Stimulated activated CD8-positive, alpha-beta memory T cell treated with anti-CD3 and anti-CD28 coated beads, Interleukin-4, amount 100 ng/mL, for 1 hour (primary cell): Measurements from ENCODE around the gene ZBTB24.
A peak's percentile ranks its signal among the peaks of the same experiment; 100 is the strongest.
"Not testable (repeated sequence)": the region's sequence is repeated elsewhere in the genome, so short reads cannot be mapped to it uniquely, and the experiment has no call there.

Experiments used
- DNase-seq, 2 donors: peaks; one replicate each; pipeline ENCODE4 v3.0.0-alpha.2; 2020; ENCODE audit warnings: low read depth in 2 of 2, low spot score in 1 of 2

ZBTB24 gene

DNA sequence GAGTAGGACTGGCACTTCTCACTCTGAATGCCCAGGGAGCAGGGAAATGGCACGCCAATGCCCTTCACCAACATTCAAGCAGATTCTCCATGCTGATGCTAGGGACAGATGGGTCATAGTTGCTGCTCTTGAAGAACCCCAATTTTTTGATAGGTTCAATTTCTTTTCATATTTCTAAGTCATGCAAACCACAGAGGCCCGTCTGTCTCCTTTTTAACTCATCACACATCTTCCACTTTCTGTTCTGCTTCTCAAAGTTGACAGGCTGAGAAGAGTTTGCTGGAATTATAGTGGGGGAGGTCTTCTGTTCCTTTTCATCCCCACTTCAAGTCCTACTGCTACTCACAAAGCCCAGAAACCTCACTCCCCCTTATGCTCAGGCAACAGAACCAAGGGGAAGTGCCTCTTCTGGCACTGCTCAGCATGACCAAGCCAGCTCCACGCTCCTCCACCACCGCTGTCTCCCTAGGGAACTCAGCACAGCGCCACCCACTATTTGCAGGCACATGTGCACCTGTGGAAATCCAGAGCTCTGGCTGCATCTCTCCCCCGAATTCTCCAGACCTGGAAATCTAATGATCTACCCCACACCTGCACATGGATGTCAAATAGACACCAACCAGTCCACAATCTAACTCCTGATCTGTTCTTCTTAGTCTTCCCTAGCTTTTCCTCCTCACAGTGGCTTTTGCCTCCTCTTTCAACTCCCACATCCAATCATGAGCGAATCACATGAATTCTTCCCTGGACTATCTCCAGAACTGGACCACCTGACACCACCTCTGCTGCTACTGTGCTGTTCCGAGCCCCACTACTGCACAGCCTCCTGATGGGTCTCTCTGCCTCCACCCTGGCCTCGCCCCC, 10.7 kb downstream of the ZBTB24 start:
- DNase-seq = no peak

DNA sequence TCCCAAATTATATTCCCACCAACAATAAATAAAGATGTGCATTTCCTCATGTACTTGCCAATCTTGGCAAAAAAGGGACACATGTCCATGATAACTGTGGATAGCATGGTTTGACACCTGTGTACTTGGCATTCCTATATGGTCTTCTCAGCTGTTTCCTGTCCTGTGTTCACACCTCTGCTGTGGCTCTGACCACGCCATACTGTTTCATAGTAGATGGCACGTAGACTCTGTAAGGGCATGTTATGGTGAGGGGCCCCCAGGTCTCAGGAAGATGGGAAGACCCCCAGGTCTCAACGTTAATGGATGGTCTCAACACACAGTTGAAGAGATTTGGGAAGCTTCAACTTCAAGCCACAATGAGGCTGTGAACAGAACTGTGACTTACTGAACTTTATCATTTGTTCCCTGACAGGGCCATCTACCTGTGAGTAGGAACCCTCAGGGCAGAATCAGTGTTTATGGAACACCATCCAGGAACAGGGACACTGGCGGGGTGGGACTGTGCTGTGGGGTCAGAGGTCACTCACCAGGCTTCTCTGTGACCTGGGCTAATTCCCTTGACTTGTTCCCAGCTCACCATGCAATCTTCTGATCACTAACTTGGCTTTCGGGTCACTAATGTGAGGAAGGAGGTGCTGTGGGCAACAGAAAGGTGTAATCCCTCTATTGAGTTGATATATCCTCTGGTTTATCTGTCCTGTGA, 11.8 kb downstream of the ZBTB24 start:
- no peak for DNase-seq

DNA sequence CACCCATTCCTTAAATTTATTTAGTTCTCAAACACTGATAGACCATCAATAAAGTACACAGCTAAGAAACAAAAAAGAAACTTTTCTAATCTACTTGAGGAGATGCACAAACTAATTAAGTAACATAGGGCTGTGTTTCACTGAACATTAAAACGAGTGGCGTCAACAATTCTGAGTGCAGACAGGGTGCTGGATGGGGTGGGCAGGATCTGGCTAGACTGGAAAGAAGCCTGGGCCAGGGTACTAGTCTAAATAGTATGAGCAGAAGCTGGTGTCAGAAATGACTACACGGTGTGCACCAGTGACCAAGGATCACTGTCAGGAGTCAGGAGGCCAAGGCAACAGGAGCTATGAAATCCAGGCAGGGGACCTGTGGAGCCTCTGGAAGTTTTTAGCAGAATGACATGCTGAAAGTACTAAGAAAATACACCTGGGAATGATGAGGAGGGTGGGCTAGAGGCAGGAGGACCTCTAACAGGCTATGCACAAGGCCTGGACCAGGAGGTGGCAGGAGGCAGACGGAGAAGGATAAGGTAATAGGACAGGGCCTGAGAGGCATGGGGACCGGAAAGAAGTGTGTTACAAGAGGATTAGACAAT, 13.3 kb downstream of the ZBTB24 start:
- DNase-seq = no peak

DNA sequence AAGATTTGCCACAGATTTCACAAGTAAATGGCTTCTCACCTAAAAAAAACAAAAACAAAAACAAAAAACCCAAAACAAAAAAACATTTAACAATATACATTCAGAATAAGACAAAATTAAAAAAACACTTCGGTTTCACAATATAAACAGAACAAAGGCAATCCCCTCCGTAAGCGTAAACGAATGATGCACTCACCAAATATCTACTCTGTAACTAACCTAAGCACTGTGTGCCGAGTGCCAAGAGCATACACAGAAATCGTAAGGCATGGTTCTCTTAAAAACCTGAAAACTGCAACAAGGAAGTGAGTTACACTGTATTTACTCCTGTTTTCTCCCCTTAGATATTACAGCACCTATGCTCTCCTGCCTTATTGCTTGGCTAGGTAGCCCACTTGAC, 15.3 kb downstream of the ZBTB24 start:
- no peak for DNase-seq

GRCh38 chr6:109466212-109466923, 16.7 kb downstream of the ZBTB24 start:
- DNase-seq = no peak

- no peak for DNase-seq
Observed at GRCh38 chr6:109465772-109466171, 17.2 kb downstream of the ZBTB24 start.

DNA sequence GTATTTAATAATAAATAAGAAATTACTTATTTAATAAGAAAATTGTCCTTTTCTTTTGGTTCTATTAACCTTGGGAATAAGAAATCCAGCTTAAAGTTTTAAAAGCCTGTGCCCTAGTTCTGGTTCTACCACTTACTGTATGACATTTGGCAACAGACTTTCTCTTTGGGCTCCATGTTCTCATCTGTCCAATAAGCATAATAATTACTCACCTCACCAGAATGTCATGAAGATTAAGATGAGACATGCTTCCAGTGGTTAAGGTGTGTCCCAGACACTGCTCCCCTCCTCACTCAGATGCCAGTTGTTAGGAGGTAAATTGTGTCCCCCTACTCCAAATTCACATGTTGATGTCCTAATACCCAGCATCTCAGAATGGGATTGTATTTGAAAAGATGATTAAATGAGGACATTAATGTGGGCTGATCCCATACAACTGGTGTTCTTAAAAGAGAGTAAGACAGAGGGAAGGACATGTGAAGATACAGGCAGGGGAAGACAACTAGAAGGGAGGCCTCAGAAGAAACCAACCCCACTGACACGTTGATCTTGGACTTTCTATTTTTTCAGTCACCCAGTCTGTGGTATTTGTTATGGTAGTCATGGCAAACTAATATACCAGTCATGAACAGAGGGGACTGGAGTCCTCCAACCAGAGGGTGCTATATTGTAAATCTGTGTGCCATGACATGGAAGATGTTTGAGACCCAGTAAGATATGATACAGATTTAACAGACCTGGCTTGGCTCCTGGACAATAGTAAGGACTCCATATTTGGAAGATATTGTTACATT, 21.1 kb downstream of the ZBTB24 start:
- DNase-seq = no peak

DNA sequence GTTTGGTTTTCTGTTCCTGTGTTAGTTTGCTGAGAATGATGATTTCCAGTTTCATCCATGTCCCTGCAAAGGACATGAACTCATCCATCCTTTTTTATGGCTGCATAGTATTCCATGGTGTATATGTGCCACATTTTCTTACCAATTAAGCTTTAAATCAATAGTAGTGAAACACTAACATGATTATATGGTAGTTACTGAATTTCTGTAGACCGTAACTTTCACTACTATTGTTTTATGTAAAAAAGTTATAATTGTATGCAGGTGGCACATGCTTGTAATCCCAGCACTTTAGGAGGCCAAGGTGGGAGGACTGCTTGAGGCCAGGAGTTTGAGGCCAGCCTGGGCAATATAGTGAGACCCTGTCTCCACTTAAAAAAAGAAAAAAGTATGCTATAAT, 21.8 kb downstream of the ZBTB24 start:
- DNase-seq = not testable (repeated sequence)

DNA sequence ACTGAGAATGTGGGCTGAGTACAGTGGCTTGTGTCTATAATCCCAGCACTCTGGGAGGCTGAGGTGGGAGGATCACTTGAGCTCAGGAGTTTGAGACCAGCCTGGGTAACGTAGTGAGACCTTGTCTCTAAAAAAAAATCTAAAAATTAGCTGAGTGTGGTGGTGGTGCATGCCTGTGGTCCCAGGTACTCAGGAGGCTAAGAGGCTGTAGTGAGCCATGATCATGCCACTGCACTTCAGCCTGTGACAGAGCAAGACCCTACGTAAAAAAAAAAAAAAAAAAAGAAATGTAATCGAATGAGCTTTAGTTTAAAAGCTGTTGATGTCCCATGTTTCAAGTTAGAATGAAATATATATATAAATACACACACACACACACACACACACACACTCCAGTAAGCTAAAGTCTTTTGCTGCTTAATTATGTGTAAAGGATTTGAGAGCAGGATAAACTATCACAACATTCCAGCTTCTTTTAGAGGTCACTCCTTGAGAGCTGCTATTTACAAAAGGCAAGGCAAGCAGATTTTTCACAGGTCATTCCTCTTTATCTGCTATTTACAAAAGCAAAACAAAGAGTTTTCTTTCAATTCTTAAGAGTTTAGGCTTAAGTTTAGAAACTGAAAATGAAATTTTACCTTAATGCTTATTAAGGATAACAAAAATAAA, 22.7 kb downstream of the ZBTB24 start:
- no peak for DNase-seq

GRCh38 chr6:109458774-109459531, 24.1 kb downstream of the ZBTB24 start:
- no peak for DNase-seq

DNA sequence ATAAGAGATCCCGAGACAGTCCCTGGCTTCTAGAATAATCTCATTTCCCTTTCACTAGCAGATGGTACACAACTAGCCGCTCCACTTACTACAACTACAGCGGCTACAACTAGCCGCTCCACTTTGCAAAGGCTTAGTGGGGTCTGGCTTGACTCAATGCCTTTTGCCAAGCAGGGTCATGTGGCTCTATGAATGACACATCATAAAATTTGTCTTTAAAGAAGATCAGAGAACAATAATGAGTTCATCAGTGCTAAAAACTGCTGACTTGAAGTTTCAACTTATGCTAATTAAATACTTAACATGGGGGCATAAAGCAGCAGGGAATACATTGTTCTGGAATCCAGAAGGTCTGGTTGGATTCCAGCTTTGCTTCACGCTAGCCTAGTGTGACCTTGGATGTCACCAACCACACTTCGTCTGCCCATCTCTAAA, 25.4 kb downstream of the ZBTB24 start:
- no peak for DNase-seq

GRCh38 chr6:109456710-109457561, 26.1 kb downstream of the ZBTB24 start:
- DNase-seq = no peak

GRCh38 chr6:109456111-109456583, 26.9 kb downstream of the ZBTB24 start:
- no peak for DNase-seq

DNA sequence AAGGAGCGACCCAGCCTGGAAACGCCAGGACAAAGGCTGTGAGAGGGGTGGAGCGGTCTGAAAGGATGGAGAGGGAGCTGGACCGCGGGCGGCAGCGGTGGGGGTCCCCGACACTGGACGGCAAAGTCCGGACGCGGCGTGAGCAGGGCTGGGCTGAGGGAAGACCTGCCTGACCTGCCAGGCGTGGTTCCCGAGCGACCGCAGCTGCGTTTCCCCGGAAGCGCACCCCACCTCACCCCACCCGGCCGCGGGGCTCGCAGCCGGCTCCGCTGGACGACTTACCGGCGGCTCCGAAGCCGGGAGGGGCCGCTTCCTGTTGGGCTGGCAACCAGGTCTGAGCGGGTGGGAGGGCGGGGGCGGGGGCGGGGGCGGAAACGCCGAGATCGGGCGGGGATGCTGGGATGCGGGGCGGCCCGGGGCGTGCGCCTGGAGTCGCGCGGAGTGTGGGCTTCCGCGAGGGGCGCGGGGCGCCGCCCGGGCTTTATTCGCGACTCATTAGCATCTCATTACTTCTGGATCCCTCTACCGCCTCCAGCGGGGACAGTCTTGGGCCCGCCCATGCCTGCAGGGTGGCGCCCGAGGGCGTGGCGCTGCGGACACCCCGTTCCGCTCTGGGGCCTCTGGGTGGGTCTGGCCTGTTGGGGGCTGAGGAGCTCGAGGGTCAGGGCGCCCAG, 27.4 kb downstream of the ZBTB24 start, which contains the start of gene MICAL1:
TSS of gene MICAL1 (minus strand) at position 336 of the 674 bp plus-strand sequence. CDS start 1,576 bp downstream, outside the sequence.
- DNase-seq = peak in 1 of 2 donors; percentile 47

- DNase-seq = peak; percentile 41 to 47
Observed at GRCh38 chr6:109454496-109455436, 28.3 kb downstream of the ZBTB24 start.
